ENCODE measurements around the gene ZNF319.

DNA sequence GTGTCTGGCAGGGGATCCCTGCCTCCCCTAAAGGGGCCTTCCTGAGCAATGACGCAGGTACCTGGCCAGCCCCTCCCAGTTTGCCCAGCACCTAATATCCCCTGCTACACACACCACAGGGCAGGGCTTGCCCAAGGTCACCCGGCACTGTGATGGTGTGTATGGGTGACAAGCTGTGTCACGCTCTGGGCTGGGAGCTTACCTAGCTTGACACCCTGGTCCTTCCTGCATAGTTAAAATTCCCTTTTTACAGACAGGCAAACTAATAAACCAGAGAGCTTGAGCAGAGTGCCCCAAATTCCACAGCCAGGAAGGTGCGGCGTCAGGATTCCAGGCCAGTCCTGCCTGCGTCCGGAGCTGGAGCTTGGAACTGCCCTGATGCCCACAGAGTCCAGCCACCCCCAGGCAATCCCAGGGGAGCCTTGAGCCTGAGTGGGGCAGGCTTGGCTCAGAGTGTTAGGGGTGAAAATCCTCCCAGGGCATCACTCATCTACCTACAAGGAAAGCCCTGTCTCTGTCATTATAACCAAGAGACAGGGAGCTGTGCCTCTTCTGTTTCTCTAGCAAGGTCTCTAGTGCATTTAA lies 43.2 kb upstream of the ZNF319 start:
- TF ChIP-seq CTCF (IDR thresholded peaks at IDR 0.05): no peak
- no peak for TF ChIP-seq POLR2A (IDR thresholded peaks at IDR 0.05)
- TF ChIP-seq POLR2AphosphoS5 (IDR thresholded peaks at IDR 0.05): no peak

All from stomach (tissue), 4 donors.